Erythroblast (primary cell): Measurements from ENCODE around the gene B3GALT5.

Experiments
- GATA1 ChIP-seq: IDR thresholded peaks from 2 replicates; pipeline ENCODE4 v1.6.1; 2011; ENCODE audit warnings: low read depth, mild to moderate bottlenecking, control low read depth, low read length, moderate library complexity
- POLR2A ChIP-seq: IDR thresholded peaks from 2 replicates; pipeline ENCODE4 v1.6.1; 2011; ENCODE audit warnings: mild to moderate bottlenecking, low read length

GRCh38 chr21:39721885-39722284 lies 109.1 kb downstream of the B3GALT5 start:
- no peak for TF ChIP-seq POLR2A
- TF ChIP-seq GATA1: no peak
